ENCODE measurements around the gene ZSWIM6.

Gene ZSWIM6

GRCh38 chr5:61567337-61567736 lies 235.3 kb downstream of the ZSWIM6 start:
- DNase-seq: no peak

- DNase-seq: no peak
Observed at GRCh38 chr5:61569353-61569752, 237.3 kb downstream of the ZSWIM6 start.

- DNase-seq: no peak
Observed at GRCh38 chr5:61570767-61571166, 238.7 kb downstream of the ZSWIM6 start.

GRCh38 chr5:61572959-61573358 lies 240.9 kb downstream of the ZSWIM6 start:
- DNase-seq: no peak

GRCh38 chr5:61575103-61575502 lies 243.0 kb downstream of the ZSWIM6 start:
- DNase-seq: no peak

- no peak for DNase-seq
Observed at GRCh38 chr5:61575581-61575980, 243.5 kb downstream of the ZSWIM6 start.

- no peak for DNase-seq
Observed at GRCh38 chr5:61576556-61576955, 244.5 kb downstream of the ZSWIM6 start.

GRCh38 chr5:61578858-61579503 lies 246.9 kb downstream of the ZSWIM6 start:
- DNase-seq: no peak

GRCh38 chr5:61582205-61582820 lies 250.3 kb downstream of the ZSWIM6 start:
- DNase-seq: no peak

GRCh38 chr5:61582887-61583286 lies 250.8 kb downstream of the ZSWIM6 start:
- DNase-seq: no peak

- DNase-seq: no peak
Observed at GRCh38 chr5:61586096-61587084, 254.3 kb downstream of the ZSWIM6 start.

GRCh38 chr5:61587125-61587524 lies 255.1 kb downstream of the ZSWIM6 start:
- DNase-seq: no peak

GRCh38 chr5:61588216-61588615 lies 256.2 kb downstream of the ZSWIM6 start:
- DNase-seq: no peak

- no peak for DNase-seq
Observed at GRCh38 chr5:61589946-61590345, 257.9 kb downstream of the ZSWIM6 start.

GRCh38 chr5:61590473-61590872 lies 258.4 kb downstream of the ZSWIM6 start:
- DNase-seq: no peak

- no peak for DNase-seq
Observed at GRCh38 chr5:61591859-61592258, 259.8 kb downstream of the ZSWIM6 start.

- DNase-seq: peak; percentile 52
Observed at GRCh38 chr5:61595426-61595825, 263.4 kb downstream of the ZSWIM6 start.

Data from GDM1 (cell line).